WTC11 (cell line): ENCODE results near the gene CDK18. TPM values are rescaled to one million over a fixed set of nuclear protein-coding genes. Genes with fewer than 3 reads are reported as not detected.

Experiments
- ATF3 ChIP-seq: sonication (generic); formaldehyde crosslinking; conservative IDR thresholded peaks from 2 replicates; pipeline ENCODE4 v1.8.1; 2022; ENCODE audit warnings: mild to moderate bottlenecking, missing genetic modification reagents
- CDX4 ChIP-seq: fragments of 250-450 bp; sonication (Bioruptor Pico); IDR thresholded peaks from 2 replicates; pipeline ENCODE4 v1.9.0; 2021; ENCODE audit warnings: moderate library complexity, mild to moderate bottlenecking, inconsistent platforms, borderline replicate concordance
- E2F1 ChIP-seq: sonication (generic); formaldehyde crosslinking; IDR thresholded peaks from 2 replicates; pipeline ENCODE4 v1.8.0; 2022; ENCODE audit warnings: mild to moderate bottlenecking, missing genetic modification reagents
- ESRRA ChIP-seq: sonication (generic); formaldehyde crosslinking; IDR thresholded peaks from 2 replicates; pipeline ENCODE4 v1.8.1; 2022; ENCODE audit warnings: mild to moderate bottlenecking, missing genetic modification reagents, borderline replicate concordance
- GABPB1 ChIP-seq: sonication (generic); formaldehyde crosslinking; IDR thresholded peaks from 2 replicates; pipeline ENCODE4 v1.8.1; 2023; ENCODE audit warnings: mild to moderate bottlenecking, missing genetic modification reagents
- MLX ChIP-seq: sonication (generic); formaldehyde crosslinking; IDR thresholded peaks from 2 replicates; pipeline ENCODE4 v1.8.1; 2023; ENCODE audit warnings: mild to moderate bottlenecking, missing genetic modification reagents, moderate library complexity
- MXD4 ChIP-seq: fragments of 250-450 bp; sonication (Bioruptor Pico); IDR thresholded peaks from 2 replicates; pipeline ENCODE4 v1.8.0; 2021; ENCODE audit warnings: mild to moderate bottlenecking, moderate library complexity, borderline replicate concordance
- MYBL2 ChIP-seq: sonication (generic); formaldehyde crosslinking; IDR thresholded peaks from 2 replicates; pipeline ENCODE4 v1.8.1; 2023; ENCODE audit warnings: mild to moderate bottlenecking, moderate library complexity, missing genetic modification reagents
- OVOL2 ChIP-seq: fragments of 250-450 bp; sonication (Bioruptor Pico); IDR thresholded peaks from 2 replicates; pipeline ENCODE4 v1.9.0; 2021; ENCODE audit warnings: mild to moderate bottlenecking, borderline replicate concordance
- RORB ChIP-seq: fragments of 250-450 bp; sonication (Bioruptor Pico); IDR thresholded peaks from 2 replicates; pipeline ENCODE4 v1.9.0; 2021; ENCODE audit warnings: mild to moderate bottlenecking
- SOX15 ChIP-seq: fragments of 250-450 bp; sonication (Bioruptor Pico); IDR thresholded peaks from 2 replicates; pipeline ENCODE4 v1.9.0; 2021; ENCODE audit warnings: mild to moderate bottlenecking
- TCF7 ChIP-seq: sonication (generic); formaldehyde crosslinking; IDR thresholded peaks from 2 replicates; pipeline ENCODE4 v1.8.0; 2022; ENCODE audit warnings: mild to moderate bottlenecking, low read depth, missing genetic modification reagents, moderate library complexity
- USF1 ChIP-seq: sonication (generic); formaldehyde crosslinking; IDR thresholded peaks from 2 replicates; pipeline ENCODE4 v1.8.0; 2022; ENCODE audit warnings: mild to moderate bottlenecking, missing genetic modification reagents
- ZNF121 ChIP-seq: sonication (generic); formaldehyde crosslinking; IDR thresholded peaks from 2 replicates; pipeline ENCODE4 v1.8.0; 2023; ENCODE audit warnings: missing genetic modification reagents
- ZNF138 ChIP-seq: sonication (generic); formaldehyde crosslinking; conservative IDR thresholded peaks from 2 replicates; pipeline ENCODE4 v1.8.1; 2022; ENCODE audit warnings: mild to moderate bottlenecking, moderate library complexity, missing genetic modification reagents
- ZNF232 ChIP-seq: sonication (generic); formaldehyde crosslinking; IDR thresholded peaks from 2 replicates; pipeline ENCODE4 v1.8.0; 2022; ENCODE audit warnings: mild to moderate bottlenecking, missing genetic modification reagents
- ZNF281 ChIP-seq: sonication (generic); formaldehyde crosslinking; IDR thresholded peaks from 2 replicates; pipeline ENCODE4 v1.8.0; 2023; ENCODE audit warnings: mild to moderate bottlenecking, missing genetic modification reagents
- ZNF317 ChIP-seq: sonication (generic); formaldehyde crosslinking; IDR thresholded peaks from 2 replicates; pipeline ENCODE4 v1.8.1; 2023; ENCODE audit warnings: low read depth, mild to moderate bottlenecking, moderate library complexity, missing genetic modification reagents, borderline replicate concordance
- ZNF416 ChIP-seq: fragments of 250-450 bp; sonication (Bioruptor Pico); IDR thresholded peaks from 2 replicates; pipeline ENCODE4 v1.9.0; 2021; ENCODE audit warnings: mild to moderate bottlenecking, inconsistent platforms
- ZNF425 ChIP-seq: fragments of 250-450 bp; sonication (Bioruptor Pico); conservative IDR thresholded peaks from 2 replicates; pipeline ENCODE4 v1.9.0; 2021; ENCODE audit warnings: mild to moderate bottlenecking
- ZNF532 ChIP-seq: fragments of 250-450 bp; sonication (Bioruptor Pico); IDR thresholded peaks from 2 replicates; pipeline ENCODE4 v1.9.0; 2021; ENCODE audit warnings: mild to moderate bottlenecking, borderline replicate concordance
- ZNF671 ChIP-seq: fragments of 250-450 bp; sonication (Bioruptor Pico); IDR thresholded peaks from 2 replicates; pipeline ENCODE4 v1.8.0; 2021; ENCODE audit warnings: mild to moderate bottlenecking
- total RNA-seq: library from RNA; stranded (reverse); gene quantifications from 3 replicates; pipeline ENCODE4 v1.2.3, GENCODE V29; 2021

Gene CDK18
- total RNA-seq, 1 experiment from 2014 or later, result 71.9 TPM

GRCh38 chr1:205458777-205459566 lies 45.5 kb upstream of the CDK18 start (continued):
- TF ChIP-seq ESRRA (CRISPR knock-in tag), result no peak
- no peak for TF ChIP-seq SOX15 (CRISPR knock-in tag)
- no peak for TF ChIP-seq MYBL2 (CRISPR knock-in tag)
- no peak for TF ChIP-seq ZNF121 (CRISPR knock-in tag)
- no peak for TF ChIP-seq ZNF671
- no peak for TF ChIP-seq TCF7 (CRISPR knock-in tag)
- TF ChIP-seq ZNF232 (CRISPR knock-in tag), result no peak
- no peak for TF ChIP-seq MXD4 (CRISPR knock-in tag)
- TF ChIP-seq ATF3 (CRISPR knock-in tag), result no peak
- no peak for TF ChIP-seq ZNF532
- TF ChIP-seq MLX, result no peak; the same call in 1 of the 2 replicates
- no peak for TF ChIP-seq RORB (CRISPR knock-in tag)
- no peak for TF ChIP-seq OVOL2
- TF ChIP-seq CDX4, result no peak
- TF ChIP-seq ZNF317 (CRISPR knock-in tag), result no peak
- TF ChIP-seq USF1 (CRISPR knock-in tag), result no peak
- no peak for TF ChIP-seq ZNF281 (CRISPR knock-in tag)
- TF ChIP-seq ZNF416 (CRISPR knock-in tag), result no peak
- TF ChIP-seq ZNF425 (CRISPR knock-in tag), result no peak
- no peak for TF ChIP-seq GABPB1 (CRISPR knock-in tag)
- no peak for TF ChIP-seq E2F1
- no peak for TF ChIP-seq ZNF138 (CRISPR knock-in tag)
